ENCODE measurements around the gene COL18A1. TPM values are rescaled to one million over a fixed set of nuclear protein-coding genes. Genes with fewer than 3 reads are reported as not detected.

The COL18A1 gene
- total RNA-seq, 1 donor = 33.7 TPM

DNA sequence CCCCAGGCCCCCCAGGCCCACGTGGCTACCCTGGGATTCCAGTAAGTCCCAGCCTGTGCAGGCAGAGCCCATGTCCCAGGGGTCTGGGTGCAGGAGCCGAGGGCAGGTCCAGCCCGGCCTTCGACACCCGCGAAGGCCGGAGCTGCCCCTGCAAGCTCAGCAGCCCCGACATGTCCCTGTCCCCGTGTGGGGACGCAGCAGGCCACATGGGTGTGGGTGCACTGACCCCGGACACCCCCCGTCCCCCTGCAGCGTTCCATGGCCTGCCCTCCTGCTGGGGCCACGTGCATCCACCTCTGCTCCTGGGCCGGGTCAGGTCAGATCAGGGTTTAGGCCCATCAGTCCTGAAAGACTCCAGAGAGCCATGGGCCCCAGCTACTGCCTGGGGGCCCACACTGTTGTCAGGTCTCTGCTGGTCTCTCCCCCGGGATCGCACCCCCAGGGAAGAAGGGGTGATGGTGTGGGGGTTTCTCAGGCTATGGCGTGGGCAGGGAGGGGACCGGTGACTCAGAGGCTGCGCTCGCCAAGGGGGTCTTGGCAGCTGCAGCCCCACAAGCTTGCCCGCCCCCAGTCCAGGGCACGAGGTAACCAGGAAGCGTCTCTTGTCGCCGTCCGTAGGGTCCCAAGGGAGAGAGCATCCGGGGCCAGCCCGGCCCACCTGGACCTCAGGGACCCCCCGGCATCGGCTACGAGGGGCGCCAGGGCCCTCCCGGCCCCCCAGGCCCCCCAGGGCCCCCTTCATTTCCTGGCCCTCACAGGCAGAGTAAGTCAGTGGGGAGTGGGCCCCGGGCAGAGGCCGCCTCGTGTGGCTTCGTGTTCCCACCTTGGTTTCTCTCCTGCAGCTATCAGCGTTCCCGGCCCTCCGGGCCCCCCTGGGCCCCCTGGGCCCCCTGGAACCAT lies 99.8 kb downstream of the COL18A1 start:
- TF ChIP-seq, protein P1, sequence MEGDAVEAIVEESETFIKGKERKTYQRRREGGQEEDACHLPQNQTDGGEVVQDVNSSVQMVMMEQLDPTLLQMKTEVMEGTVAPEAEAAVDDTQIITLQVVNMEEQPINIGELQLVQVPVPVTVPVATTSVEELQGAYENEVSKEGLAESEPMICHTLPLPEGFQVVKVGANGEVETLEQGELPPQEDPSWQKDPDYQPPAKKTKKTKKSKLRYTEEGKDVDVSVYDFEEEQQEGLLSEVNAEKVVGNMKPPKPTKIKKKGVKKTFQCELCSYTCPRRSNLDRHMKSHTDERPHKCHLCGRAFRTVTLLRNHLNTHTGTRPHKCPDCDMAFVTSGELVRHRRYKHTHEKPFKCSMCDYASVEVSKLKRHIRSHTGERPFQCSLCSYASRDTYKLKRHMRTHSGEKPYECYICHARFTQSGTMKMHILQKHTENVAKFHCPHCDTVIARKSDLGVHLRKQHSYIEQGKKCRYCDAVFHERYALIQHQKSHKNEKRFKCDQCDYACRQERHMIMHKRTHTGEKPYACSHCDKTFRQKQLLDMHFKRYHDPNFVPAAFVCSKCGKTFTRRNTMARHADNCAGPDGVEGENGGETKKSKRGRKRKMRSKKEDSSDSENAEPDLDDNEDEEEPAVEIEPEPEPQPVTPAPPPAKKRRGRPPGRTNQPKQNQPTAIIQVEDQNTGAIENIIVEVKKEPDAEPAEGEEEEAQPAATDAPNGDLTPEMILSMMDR (IDR thresholded peaks at IDR 0.05; ENCODE audit: insufficient read depth, low read depth, low read length) = no peak
- no peak overlapping the region for H3K4me3 ChIP-seq (ENCODE audit: low read depth, low read length)
- DNase-seq (ENCODE audit: low read depth) = no peak

DNA sequence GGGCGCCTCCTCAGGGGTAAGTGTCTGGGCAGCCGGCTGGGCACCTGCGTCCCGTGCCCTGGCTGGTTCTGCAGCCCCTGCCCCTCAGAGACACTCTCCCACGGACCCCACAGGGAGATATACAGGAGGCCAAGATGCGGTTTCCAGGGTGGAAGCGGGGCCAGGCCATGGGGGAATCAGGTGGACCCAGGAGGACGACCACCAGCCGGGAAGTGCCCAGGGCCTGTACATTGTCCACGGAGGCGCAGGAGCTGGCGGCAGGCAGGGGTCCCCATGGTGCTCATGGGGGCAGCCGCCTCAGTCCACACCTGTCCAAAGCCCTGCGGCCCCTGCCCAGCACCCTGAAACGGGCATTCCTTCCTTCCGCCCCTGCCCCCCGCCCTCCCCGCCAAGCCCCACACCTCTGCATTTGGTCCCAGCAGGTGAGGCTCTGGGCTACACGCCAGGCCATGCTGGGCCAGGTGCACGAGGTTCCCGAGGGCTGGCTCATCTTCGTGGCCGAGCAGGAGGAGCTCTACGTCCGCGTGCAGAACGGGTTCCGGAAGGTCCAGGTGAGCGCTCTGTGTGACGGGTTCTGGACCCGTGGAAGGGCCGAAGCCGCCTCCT lies 100.6 kb downstream of the COL18A1 start:
- TF ChIP-seq, protein P1 (IDR thresholded peaks at IDR 0.05; ENCODE audit: insufficient read depth, low read depth, low read length) = no peak
- H3K4me3 ChIP-seq (ENCODE audit: low read depth, low read length) = no peak overlapping the region
- DNase-seq (ENCODE audit: low read depth) = no peak

DNA sequence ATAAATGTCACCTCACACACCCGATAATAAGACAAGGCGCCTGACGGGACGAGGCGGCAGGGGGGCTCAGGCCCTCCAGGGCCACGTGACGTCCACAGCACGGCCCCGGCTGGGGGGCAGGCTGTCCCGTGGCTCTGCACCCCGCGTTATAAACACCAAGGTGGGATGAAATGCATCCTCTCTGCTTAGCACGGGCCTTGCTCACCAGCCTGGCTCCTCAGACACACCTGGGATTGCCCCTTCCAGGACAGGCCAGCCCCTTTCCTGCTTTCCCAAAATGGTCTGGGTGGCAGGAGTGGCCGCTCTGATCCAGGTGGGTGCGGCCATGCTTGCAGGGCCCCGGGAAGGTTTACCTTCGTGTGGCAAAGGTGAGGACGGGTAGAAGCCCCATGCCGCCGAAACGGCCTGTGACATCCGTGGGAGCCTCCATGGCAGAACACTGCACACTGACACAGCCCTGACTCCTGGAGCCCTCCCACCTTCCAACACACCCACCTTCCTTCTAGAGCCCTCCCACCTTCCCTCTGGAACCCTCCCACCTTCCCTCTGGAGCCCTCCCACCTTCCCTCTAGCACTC lies 101.4 kb downstream of the COL18A1 start:
- no peak for DNase-seq (ENCODE audit: low read depth)
- no peak overlapping the region for H3K4me3 ChIP-seq (ENCODE audit: low read depth, low read length)
- TF ChIP-seq, protein P1 (IDR thresholded peaks at IDR 0.05; ENCODE audit: insufficient read depth, low read depth, low read length) = no peak

DNA sequence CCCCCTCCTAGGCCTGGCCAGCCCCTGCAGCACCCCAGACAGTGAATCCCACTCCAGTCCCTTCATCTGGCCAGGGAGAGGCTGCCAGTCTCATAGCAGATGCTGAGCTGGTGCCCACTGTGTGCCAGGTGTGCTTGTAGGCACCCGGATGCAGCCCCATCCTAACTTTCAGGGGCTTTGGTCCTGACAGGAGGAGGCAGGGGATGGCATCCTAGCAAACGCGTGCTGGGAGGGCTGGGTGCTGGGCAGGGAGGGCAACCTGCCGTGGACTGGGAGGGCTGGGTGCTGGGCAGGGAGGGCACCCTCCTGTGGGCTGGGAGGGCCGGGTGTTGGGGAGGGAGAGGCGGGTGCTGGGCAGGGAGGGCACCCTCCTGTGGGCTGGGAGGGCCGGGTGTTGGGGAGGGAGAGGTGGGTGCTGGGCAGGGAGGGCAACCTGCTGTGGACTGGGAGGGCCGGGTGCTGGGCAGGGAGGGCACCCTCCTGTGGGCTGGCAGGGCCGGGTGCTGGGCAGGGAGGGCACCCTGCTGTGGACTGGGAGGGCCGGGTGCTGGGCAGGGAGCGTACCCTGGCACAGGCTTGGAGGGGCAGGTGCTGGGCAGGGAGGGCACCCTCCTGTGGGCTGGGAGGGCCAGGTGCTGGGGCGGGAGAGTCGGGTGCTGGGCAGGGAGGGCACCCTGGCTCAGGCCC lies 102.0 kb downstream of the COL18A1 start:
- H3K4me3 ChIP-seq (ENCODE audit: low read depth, low read length) = no peak overlapping the region
- TF ChIP-seq, protein P1 (IDR thresholded peaks at IDR 0.05; ENCODE audit: insufficient read depth, low read depth, low read length) = no peak
- no peak for DNase-seq (ENCODE audit: low read depth)

- no peak for DNase-seq (ENCODE audit: low read depth)
- H3K4me3 ChIP-seq (ENCODE audit: low read depth, low read length) = no peak overlapping the region
- TF ChIP-seq, protein P1 (IDR thresholded peaks at IDR 0.05; ENCODE audit: insufficient read depth, low read depth, low read length) = no peak
Observed at GRCh38 chr21:45507523-45507875, 102.5 kb downstream of the COL18A1 start.

GRCh38 chr21:45507888-45508508 lies 103.0 kb downstream of the COL18A1 start:
- TF ChIP-seq, protein P1 (IDR thresholded peaks at IDR 0.05; ENCODE audit: insufficient read depth, low read depth, low read length) = no peak
- DNase-seq (ENCODE audit: low read depth) = no peak
- H3K4me3 ChIP-seq (ENCODE audit: low read depth, low read length) = no peak overlapping the region
